ENCODE measurements around the gene SLC28A1. TPM values are rescaled to one million over a fixed set of nuclear protein-coding genes. Genes with fewer than 3 reads are reported as not detected.

The SLC28A1 gene, protein sequence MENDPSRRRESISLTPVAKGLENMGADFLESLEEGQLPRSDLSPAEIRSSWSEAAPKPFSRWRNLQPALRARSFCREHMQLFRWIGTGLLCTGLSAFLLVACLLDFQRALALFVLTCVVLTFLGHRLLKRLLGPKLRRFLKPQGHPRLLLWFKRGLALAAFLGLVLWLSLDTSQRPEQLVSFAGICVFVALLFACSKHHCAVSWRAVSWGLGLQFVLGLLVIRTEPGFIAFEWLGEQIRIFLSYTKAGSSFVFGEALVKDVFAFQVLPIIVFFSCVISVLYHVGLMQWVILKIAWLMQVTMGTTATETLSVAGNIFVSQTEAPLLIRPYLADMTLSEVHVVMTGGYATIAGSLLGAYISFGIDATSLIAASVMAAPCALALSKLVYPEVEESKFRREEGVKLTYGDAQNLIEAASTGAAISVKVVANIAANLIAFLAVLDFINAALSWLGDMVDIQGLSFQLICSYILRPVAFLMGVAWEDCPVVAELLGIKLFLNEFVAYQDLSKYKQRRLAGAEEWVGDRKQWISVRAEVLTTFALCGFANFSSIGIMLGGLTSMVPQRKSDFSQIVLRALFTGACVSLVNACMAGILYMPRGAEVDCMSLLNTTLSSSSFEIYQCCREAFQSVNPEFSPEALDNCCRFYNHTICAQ
- 6.6 TPM for total RNA-seq

DNA sequence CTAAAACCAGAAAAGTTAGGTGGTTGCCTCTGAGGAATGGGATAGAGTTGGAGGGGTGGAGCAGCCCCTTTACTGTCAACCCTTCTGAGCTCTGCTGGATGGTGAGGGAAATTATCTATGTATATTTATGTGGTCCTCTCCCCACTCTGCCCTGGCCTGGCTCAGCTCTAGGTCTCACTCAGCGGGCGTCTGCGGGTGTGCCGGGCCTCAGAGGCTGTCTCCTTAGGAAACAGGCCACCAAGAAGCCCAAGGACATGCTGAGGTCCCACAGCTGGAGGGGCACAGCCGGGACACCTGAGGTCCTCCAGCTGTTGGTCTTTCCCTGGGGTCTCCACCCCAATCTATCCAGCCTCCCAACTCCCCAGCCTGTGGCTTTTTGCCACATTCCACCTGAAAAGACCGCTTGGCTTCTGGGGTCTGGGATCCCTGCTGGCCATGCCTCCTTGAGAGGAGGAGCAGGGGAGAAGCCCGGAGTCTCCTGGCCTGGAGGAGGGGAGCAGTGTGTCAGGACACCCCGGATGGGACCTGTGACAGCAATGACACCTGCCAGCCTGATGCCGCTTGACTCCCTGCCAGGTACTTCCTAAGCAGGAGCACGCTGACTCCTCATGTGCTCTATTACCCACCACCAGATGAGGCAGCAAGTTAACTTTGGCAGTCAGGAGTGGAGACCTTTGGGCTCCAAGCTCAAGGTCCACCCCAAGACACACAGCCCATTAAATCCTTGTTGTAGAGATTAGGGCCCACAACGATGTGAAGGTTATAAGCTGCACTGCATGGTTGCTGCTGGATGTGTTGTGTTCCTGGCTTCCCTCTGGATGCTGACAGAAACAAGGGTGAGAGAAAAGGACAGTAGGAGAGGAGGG, at the start of gene SLC28A1:
Gene SLC28A1 (plus strand): TSS at position 747 of the 866 bp plus-strand sequence. CDS start 3,099 bp downstream, outside the sequence.

DNA sequence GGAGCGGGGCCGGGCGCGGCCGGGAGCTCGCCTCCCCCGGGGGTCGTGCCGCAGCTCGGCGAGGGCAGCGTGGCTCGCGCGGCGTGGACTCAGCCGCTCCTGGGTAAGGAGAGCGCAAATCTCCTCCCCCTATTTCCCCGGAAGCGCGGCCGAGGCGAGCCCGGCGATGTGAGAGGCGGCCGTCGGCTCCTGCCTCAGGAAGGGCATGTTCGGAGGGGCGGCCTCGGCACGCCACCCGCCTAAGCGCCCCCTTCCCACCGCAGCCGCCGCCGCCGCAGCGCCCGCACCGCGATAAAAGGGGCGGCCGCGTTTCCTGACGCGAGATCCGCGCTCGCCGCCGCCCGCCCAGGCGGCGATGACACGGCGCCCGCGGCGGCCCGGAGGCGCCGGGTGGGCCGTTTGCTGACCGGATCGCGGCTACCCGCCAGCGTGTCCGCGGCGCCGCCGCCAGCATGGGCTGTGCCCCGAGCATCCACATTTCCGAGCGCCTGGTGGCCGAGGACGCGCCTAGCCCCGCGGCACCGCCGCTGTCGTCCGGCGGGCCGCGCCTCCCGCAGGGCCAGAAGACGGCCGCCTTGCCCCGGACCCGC, 97.3 kb downstream of the SLC28A1 start, which contains the start of gene PDE8A:
Gene PDE8A (plus strand): TSS at position 146 of the 590 bp plus-strand sequence. CDS start 307 bp downstream, at position 453.

Small RNA genes lying within 50 kb of the gene (small RNA-seq; reads per million reads assigned to genes)
- gene RF00402 (ENCODE audit: low replicate concordance) (not detected), gene RNU6-339P (ENCODE audit: low replicate concordance) (not detected), gene RNU6-796P (ENCODE audit: low replicate concordance) (not detected)

Other genes with a start within 250 kb of the SLC28A1 start
- gene WDR73, start 230.4 kb upstream of the SLC28A1 start, total RNA-seq = 38.4 TPM
- gene NMB, start 226.5 kb upstream of the SLC28A1 start, total RNA-seq = 5.8 TPM
- gene SEC11A, start 168.5 kb upstream of the SLC28A1 start, total RNA-seq = 159 TPM
- gene ZNF592, start 136.1 kb upstream of the SLC28A1 start, total RNA-seq = 20.6 TPM
- gene ALPK3, start 67.3 kb upstream of the SLC28A1 start, total RNA-seq = 20.2 TPM
- 73.9 TPM for gene PDE8A, start 97.2 kb downstream of the SLC28A1 start, total RNA-seq

All from metanephros (tissue), 2 donors.